ENCODE data around the gene ADAMTS17.

GRCh38 chr15:99925661-99926461 lies 415.9 kb downstream of the ADAMTS17 start:
- TF ChIP-seq CTCF (IDR thresholded peaks at IDR 0.05) (no peak), POLR2A (IDR thresholded peaks at IDR 0.05) (no peak)

All from right lobe of liver (tissue), 4 donors.